SK-N-SH (cell line): ENCODE results near the gene FAM177A1. TPM values are rescaled to one million over a fixed set of nuclear protein-coding genes. Genes with fewer than 3 reads are reported as not detected.

Source experiments
- CTCF ChIA-PET: fragments of 300-600, 350-600 bp; formaldehyde crosslinking; extraction: SDS; loops from one replicate; lab custom pipeline; 2021; lab: Yijun Ruan, JAX
- POLR2A ChIA-PET: fragments of 350-600 bp; sonication (Branson Sonifier 250); formaldehyde crosslinking; extraction: SDS; loops from one replicate; lab custom pipeline; 2020; ENCODE audit warnings: antibody characterized with exemption, inconsistent platforms; lab: Yijun Ruan, JAX
- DNase-seq: peaks from one replicate; pipeline ENCODE4 v3.0.0; 2012
- H2AFZ ChIP-seq: fragments of 200-600 bp; sonication (generic); 2 replicates; pipeline ENCODE4 v1.8.1; 2016; ENCODE audit warnings: antibody characterized with exemption, mild to moderate bottlenecking, low read depth
- H3F3A ChIP-seq: fragments of 200-600 bp; sonication (generic); replicated peaks from 2 replicates; pipeline ENCODE3; 2016; ENCODE audit warnings: antibody characterized with exemption, mild to moderate bottlenecking; ENCODE audit not compliant: insufficient read depth
- H3K27ac ChIP-seq, 2 experiments: fragments of 200-500 bp in 1 of 2; fragments of 200-600 bp in 1 of 2; sonication (Bioruptor generic) in 1 of 2; sonication (generic), shearing (Covaris generic) in 1 of 2; 2 replicates each; pipeline versions ENCODE4 v1.5.1 to v1.6.1; 2014 to 2016; ENCODE audit warnings: low read depth in 2 of 2, inconsistent platforms in 1 of 2, low read length in 1 of 2, mild to moderate bottlenecking in 1 of 2, mixed read lengths in 1 of 2
- H3K27me3 ChIP-seq: fragments of 200-600 bp; sonication (generic), shearing (Covaris generic); 2 replicates; pipeline ENCODE4 v1.6.1; 2016; ENCODE audit warnings: mixed run types; ENCODE audit not compliant: insufficient read depth
- H3K36me3 ChIP-seq, 2 experiments: fragments of 200-500 bp in 1 of 2; fragments of 200-600 bp in 1 of 2; sonication (Bioruptor generic) in 1 of 2; sonication (generic) in 1 of 2; replicated peaks in 1 of 2; 2 replicates each; pipeline versions ENCODE3 to v1.5.1; 2014 to 2016; ENCODE audit warnings: low read length in 1 of 2, mild to moderate bottlenecking in 1 of 2; ENCODE audit not compliant: insufficient read depth in 2 of 2, control insufficient read depth in 1 of 2
- H3K4me1 ChIP-seq, 2 experiments: fragments of 200-500 bp in 1 of 2; fragments of 200-600 bp in 1 of 2; sonication (Bioruptor generic) in 1 of 2; sonication (generic), shearing (Covaris generic) in 1 of 2; 2 replicates each; pipeline versions ENCODE4 v1.5.1 to v1.6.1; 2014 to 2016; ENCODE audit warnings: low read depth in 1 of 2, low read length in 1 of 2, mixed run types in 1 of 2; ENCODE audit not compliant: insufficient read depth in 2 of 2, control insufficient read depth in 1 of 2
- H3K4me2 ChIP-seq: fragments of 200-600 bp; sonication (generic), shearing (Covaris generic); 2 replicates; pipeline ENCODE4 v1.6.1; 2017; ENCODE audit warnings: mixed run types
- H3K4me3 ChIP-seq, 2 experiments: fragments of 200-500 bp in 1 of 2; fragments of 200-600 bp in 1 of 2; sonication (Bioruptor generic) in 1 of 2; sonication (generic), shearing (Covaris generic) in 1 of 2; 2 replicates each; pipeline versions ENCODE4 v1.5.1 to v1.8.1; 2014 to 2016; ENCODE audit warnings: low read depth in 2 of 2, inconsistent platforms in 1 of 2, low read length in 1 of 2, mild to moderate bottlenecking in 1 of 2, mixed read lengths in 1 of 2, moderate library complexity in 1 of 2
- H3K79me2 ChIP-seq: fragments of 200-600 bp; sonication (generic); 2 replicates; pipeline ENCODE4 v1.8.1; 2017; ENCODE audit warnings: mild to moderate bottlenecking; ENCODE audit not compliant: insufficient read depth
- H3K9ac ChIP-seq: fragments of 200-600 bp; sonication (generic); 2 replicates; pipeline ENCODE4 v1.6.1; 2017; ENCODE audit warnings: mixed run types
- H3K9me2 ChIP-seq: fragments of 200-600 bp; sonication (generic); 2 replicates; pipeline ENCODE4 v1.6.1; 2017; ENCODE audit warnings: mixed run types
- H3K9me3 ChIP-seq: fragments of 200-600 bp; sonication (generic); 2 replicates; pipeline ENCODE4 v1.6.1; 2017; ENCODE audit warnings: mixed run types, mild to moderate bottlenecking, moderate library complexity
- H4K20me1 ChIP-seq: fragments of 200-600 bp; sonication (generic); 2 replicates; pipeline ENCODE4 v1.6.1; 2017; ENCODE audit warnings: mild to moderate bottlenecking, mixed run types; ENCODE audit not compliant: insufficient read depth
- ELF1 ChIP-seq: IDR thresholded peaks from 2 replicates; pipeline ENCODE4 v1.4.0; 2012
- FOSL2 ChIP-seq: IDR thresholded peaks from 2 replicates; pipeline ENCODE4 v1.4.0; 2012; ENCODE audit warnings: low read depth, mild to moderate bottlenecking, moderate library complexity, borderline replicate concordance
- FOXJ3 ChIP-seq: sonication (generic); formaldehyde crosslinking; IDR thresholded peaks from 2 replicates; pipeline ENCODE4 v1.5.1; 2020; ENCODE audit warnings: mild to moderate bottlenecking, missing genetic modification reagents
- GABPA ChIP-seq: IDR thresholded peaks from 2 replicates; pipeline ENCODE4 v1.4.0; 2012; ENCODE audit warnings: low read depth, mild to moderate bottlenecking
- MAX ChIP-seq: IDR thresholded peaks from 2 replicates; pipeline ENCODE4 v1.4.0; 2012; ENCODE audit warnings: low read depth
- MXI1 ChIP-seq: IDR thresholded peaks from 2 replicates; pipeline ENCODE4 v1.6.1; 2012; ENCODE audit warnings: mild to moderate bottlenecking, low read depth, low read length, improper control_type of control experiment
- NRF1 ChIP-seq: IDR thresholded peaks from 2 replicates; pipeline ENCODE4 v1.6.1; 2012; ENCODE audit warnings: low read depth, mild to moderate bottlenecking, low read length
- POLR2AphosphoS5 ChIP-seq: IDR thresholded peaks from 2 replicates; pipeline ENCODE4 v1.6.1; 2012; ENCODE audit warnings: low read depth, low read length
- RCOR1 ChIP-seq: fragments of 150-350 bp; IDR thresholded peaks from 2 replicates; pipeline ENCODE4 v1.6.1; 2017; ENCODE audit warnings: antibody characterized with exemption, low read length
- REST ChIP-seq: IDR thresholded peaks from 2 replicates; pipeline ENCODE4 v1.6.1; 2012; ENCODE audit warnings: mild to moderate bottlenecking, low read depth, low read length, moderate library complexity
- RFX5 ChIP-seq: IDR thresholded peaks from 2 replicates; pipeline ENCODE4 v1.6.1; 2012; ENCODE audit warnings: mild to moderate bottlenecking, improper control_type of control experiment, low read length
- SMC3 ChIP-seq: IDR thresholded peaks from 2 replicates; pipeline ENCODE4 v1.6.1; 2012; ENCODE audit warnings: low read depth, low read length, improper control_type of control experiment
- TAF1 ChIP-seq: IDR thresholded peaks from 2 replicates; pipeline ENCODE4 v1.6.1; 2012; ENCODE audit warnings: low read depth, mild to moderate bottlenecking, low read length, moderate library complexity, borderline replicate concordance
- TEAD4 ChIP-seq: IDR thresholded peaks from 2 replicates; pipeline ENCODE4 v1.4.0; 2012; ENCODE audit warnings: mild to moderate bottlenecking, borderline replicate concordance; ENCODE audit not compliant: insufficient read depth
- WGBS: methylation state at CpG from one replicate; pipeline ENCODE4 v1.1.6; 2017; ENCODE audit warnings: low lambda C conversion rate; 5-methylcytosine and 5-hydroxymethylcytosine counted together
- polyA plus RNA-seq, 3 experiments: library from polyadenylated mRNA; depleted of rRNA; stranded (reverse); fragments of >200 nt; gene quantifications; 2 replicates each; pipeline ENCODE4 v1.2.3, GENCODE V29; 2012

FAM177A1 gene, protein sequence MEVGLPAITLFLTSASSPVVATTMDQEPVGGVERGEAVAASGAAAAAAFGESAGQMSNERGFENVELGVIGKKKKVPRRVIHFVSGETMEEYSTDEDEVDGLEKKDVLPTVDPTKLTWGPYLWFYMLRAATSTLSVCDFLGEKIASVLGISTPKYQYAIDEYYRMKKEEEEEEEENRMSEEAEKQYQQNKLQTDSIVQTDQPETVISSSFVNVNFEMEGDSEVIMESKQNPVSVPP
- polyA plus RNA-seq (2012; rRNA removed): 35.5 and 36.7 TPM in 2 replicates
- 50.4 and 68.3 TPM in 2 replicates for polyA plus RNA-seq (2012; cell fraction: cytosol; rRNA removed)
- polyA plus RNA-seq (2012; cell fraction: nucleus; rRNA removed): 16.1 and 18.2 TPM in 2 replicates

DNA sequence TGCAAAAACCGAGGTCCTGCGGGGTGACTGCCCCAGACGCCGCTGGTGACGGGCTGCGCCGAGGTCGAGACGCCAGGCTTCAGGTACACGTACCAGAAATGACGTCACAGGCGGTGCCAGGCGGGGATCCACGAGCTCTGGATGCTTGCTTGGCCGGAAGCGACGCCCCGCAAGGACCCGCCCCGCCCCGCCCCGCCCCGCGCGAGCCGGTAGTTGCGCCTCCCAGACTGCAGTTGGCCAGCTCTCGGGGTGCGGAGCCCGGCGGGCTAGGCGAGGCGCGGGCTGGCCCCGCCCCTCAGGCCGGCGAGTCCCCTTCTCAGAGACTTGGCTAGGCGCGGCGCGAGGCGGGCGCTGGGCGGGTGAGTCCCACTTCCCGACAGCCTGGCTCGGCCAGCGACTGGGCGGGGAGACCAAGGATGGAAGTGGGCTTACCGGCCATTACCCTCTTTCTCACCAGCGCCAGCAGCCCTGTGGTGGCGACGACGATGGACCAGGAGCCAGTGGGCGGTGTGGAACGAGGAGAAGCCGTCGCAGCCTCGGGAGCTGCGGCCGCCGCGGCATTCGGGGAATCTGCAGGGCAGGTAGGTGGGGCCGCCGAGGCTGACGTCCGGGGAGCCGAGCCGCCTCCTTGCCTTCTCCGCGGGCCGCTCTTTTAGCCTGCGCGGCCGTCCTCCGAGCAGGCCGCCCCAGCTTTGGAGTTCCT lies at the start of gene FAM177A1:
TSS of gene FAM177A1 (plus strand) at position 225 of the 703 bp plus-strand sequence. CDS start at position 417, 192 bp downstream.
- Histone ChIP-seq H3K9ac (peak within 1 kb of the TSS; percentile 87), H3F3A (peaks cover 10% of the 10 kb centered on the region), H3K4me3 (peak within 1 kb of the TSS; percentile 63 to 70), H3K36me3 (peaks cover 0 to 3% of the 10 kb centered on the region in 2 experiments), H3K79me2 (peaks cover 40% of the 10 kb centered on the region), H3K4me2 (peak within 1 kb of the TSS; percentile 91), H4K20me1 (no peaks in the 10 kb centered on the region), H3K9me2 (no peaks in the 10 kb centered on the region), H3K9me3 (no peaks in the 10 kb centered on the region), H3K4me1 (peaks cover 2 to 15% of the 10 kb centered on the region in 2 experiments; a peak in 3 of 4 replicates), H3K27me3 (no peaks in the 10 kb centered on the region), H2AFZ (peak within 1 kb of the TSS; percentile 84)
- POLR2A ChIA-PET: interaction anchor here (0.6 to 2.0 kb wide), 7 partner anchors 63 to 470 kb away, joined by 3 to 9 read pairs (median 3); partner anchors contain the start of genes BAZ1A, PPP2R3C and SRP54
- 3% methylated on average over 27 of the region's 77 CpGs for WGBS
- DNase-seq: peak; percentile 98
- TF ChIP-seq NRF1 (peak; percentile 22; the same call in 1 of the 2 replicates), TEAD4 (no peak), GABPA (peak; percentile 72), RCOR1 (peak; percentile 27; the same call in 1 of the 2 replicates), REST (no peak), TAF1 (peak; percentile 59), FOSL2 (0 out of 2 replicates have a peak, but pooled peaks have one; percentile 13), RFX5 (0 out of 2 replicates have a peak, but pooled peaks have one; percentile 29), SMC3 (peak; percentile 3; the same call in 1 of the 2 replicates), ELF1 (peak; percentile 24; the same call in 1 of the 2 replicates), POLR2AphosphoS5 (peak; percentile 81), MXI1 (peak; percentile 87), FOXJ3 (no peak), MAX (peak; percentile 59)
- TF ChIP-seq, all 33 proteins: peak for 11
- peak within 1 kb of the TSS; percentile 78 to 87 for H3K27ac ChIP-seq
- CTCF ChIA-PET: interaction anchor here (0.8 to 1.6 kb wide), 3 partner anchors 15 to 79 kb away, joined by 3 to 5 read pairs (median 4); partner anchors contain the start of gene PPP2R3C
